ENCODE data around the gene SP1. TPM values are rescaled to one million over a fixed set of nuclear protein-coding genes. Genes with fewer than 3 reads are reported as not detected.
"Not testable (repeated sequence)": the region's sequence is repeated elsewhere in the genome, so short reads cannot be mapped to it uniquely, and the experiment has no call there.

The SP1 gene
- total RNA-seq, 1 experiment from 2014 or later: 81.0 TPM

DNA sequence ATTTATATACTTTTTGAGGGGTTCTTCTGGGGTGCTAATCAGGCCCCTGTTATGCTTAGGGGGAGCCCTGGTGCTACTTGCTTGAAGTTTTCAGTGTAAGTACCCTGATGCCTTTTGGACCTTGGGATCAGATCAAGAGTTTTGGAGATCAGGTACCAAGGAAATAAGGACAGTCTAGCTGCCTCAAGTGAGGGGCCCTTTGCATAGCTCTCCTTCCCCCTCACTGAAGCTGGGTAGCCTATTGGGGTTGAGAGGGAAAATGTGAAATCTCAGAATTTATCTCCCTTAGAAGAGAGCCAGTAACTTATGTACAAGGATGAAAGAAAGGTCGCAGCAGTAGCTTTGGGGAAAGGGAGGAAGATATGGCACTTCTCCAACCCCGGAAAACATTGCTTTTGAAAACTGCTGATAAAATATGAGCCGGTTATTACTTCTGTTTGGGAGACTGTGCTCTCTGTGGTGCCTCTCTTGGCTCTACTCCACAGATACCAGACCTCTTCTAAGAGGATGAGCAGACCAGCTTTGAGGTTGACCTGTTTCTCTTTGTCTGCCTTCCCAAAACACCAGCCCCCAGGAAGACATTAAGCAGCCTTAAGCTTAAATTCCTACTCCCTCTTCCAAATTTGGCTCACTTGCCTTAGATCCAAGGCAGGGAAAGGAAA is 34.9 kb downstream of the SP1 start:
- ChIA-PET POLR2A (no interaction called here), CTCF (interaction anchor here (0.6 kb wide), 1 partner anchor 16 kb away, joined by 4 read pairs; no protein-coding TSS in a partner anchor)
- intact Hi-C loops (cut with micrococcal nuclease; ENCODE audit: unreplicated experiment): no loop called here
- peaks cover 8% of the 10 kb centered on the region for H3K4me1 ChIP-seq (ENCODE audit: control insufficient read depth, insufficient read depth, low read length)
- no peaks in the 10 kb centered on the region for H3K9me3 ChIP-seq (ENCODE audit: control insufficient read depth, insufficient read depth, low read depth, low read length)
- no peak overlapping the region for H3K27ac ChIP-seq (ENCODE audit: low read length)
- DNase-seq (ENCODE audit: low read depth, low spot score) (no peak), ATAC-seq (no peak)
- TF ChIP-seq, protein P1, sequence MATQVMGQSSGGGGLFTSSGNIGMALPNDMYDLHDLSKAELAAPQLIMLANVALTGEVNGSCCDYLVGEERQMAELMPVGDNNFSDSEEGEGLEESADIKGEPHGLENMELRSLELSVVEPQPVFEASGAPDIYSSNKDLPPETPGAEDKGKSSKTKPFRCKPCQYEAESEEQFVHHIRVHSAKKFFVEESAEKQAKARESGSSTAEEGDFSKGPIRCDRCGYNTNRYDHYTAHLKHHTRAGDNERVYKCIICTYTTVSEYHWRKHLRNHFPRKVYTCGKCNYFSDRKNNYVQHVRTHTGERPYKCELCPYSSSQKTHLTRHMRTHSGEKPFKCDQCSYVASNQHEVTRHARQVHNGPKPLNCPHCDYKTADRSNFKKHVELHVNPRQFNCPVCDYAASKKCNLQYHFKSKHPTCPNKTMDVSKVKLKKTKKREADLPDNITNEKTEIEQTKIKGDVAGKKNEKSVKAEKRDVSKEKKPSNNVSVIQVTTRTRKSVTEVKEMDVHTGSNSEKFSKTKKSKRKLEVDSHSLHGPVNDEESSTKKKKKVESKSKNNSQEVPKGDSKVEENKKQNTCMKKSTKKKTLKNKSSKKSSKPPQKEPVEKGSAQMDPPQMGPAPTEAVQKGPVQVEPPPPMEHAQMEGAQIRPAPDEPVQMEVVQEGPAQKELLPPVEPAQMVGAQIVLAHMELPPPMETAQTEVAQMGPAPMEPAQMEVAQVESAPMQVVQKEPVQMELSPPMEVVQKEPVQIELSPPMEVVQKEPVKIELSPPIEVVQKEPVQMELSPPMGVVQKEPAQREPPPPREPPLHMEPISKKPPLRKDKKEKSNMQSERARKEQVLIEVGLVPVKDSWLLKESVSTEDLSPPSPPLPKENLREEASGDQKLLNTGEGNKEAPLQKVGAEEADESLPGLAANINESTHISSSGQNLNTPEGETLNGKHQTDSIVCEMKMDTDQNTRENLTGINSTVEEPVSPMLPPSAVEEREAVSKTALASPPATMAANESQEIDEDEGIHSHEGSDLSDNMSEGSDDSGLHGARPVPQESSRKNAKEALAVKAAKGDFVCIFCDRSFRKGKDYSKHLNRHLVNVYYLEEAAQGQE (IDR thresholded peaks at IDR 0.05; ENCODE audit: insufficient read depth in 1 of 2, low read depth in 2 of 2, low read length in 1 of 2): no peak
- TF ChIP-seq SIN3A (IDR thresholded peaks at IDR 0.05; ENCODE audit: borderline replicate concordance, insufficient read depth, low read depth, low read length): no peak
- no peak for TF ChIP-seq POLR2AphosphoS5 (IDR thresholded peaks at IDR 0.05; ENCODE audit: low read depth, low read length)
- no peak for TF ChIP-seq CTCF (IDR thresholded peaks at IDR 0.05)
- no peak for TF ChIP-seq TCF7L2 (IDR thresholded peaks at IDR 0.05; ENCODE audit: low read depth, low read length)
- no peaks in the 10 kb centered on the region for H3K27me3 ChIP-seq (ENCODE audit: control insufficient read depth, insufficient read depth, low read length)
- H3K4me3 ChIP-seq (ENCODE audit: low read depth in 2 of 2, low read length in 2 of 2): no peak overlapping the region
- H3K36me3 ChIP-seq (ENCODE audit: control insufficient read depth, insufficient read depth, low read length): peaks cover 24% of the 10 kb centered on the region
- in situ Hi-C loops (cut with HindIII; ENCODE audit: low pct_unique_long_range_greater_than_20kb, low sequenced_read_pairs): no loop called here
- BruUV-seq (replicated peaks): no TSS peak

DNA sequence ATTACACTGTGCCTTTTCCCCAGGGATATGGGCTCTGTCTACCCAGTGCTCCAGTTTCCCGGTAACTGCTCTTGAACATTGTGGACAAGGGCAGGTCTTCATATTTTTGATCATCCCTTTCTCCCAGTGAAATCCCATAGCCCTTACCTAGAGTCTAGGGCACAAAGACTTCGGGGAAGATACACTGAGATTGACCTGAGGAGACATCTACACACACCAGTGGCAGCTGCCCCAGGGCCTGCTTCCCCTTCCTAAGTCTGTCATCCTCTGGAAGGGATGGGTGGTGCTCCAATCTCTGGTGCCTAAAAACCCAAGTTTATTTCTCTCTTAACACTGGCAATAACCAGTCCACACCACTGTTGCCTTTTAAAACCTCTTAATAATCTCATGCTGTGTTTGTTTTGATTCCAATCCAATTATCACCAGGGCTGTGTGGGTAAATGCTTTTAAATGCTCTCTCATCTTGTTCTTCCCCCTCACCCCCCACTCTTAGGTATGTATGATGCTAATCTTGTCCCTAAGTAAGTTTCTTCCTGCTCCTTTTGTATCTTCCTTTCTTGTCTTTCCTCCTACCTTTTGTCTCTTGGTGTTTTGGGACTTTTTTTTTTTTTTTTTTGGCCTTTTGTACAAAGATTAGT is 35.9 kb downstream of the SP1 start:
- BruUV-seq (replicated peaks); CTCF ChIA-PET; H3K9me3 ChIP-seq (ENCODE audit: control insufficient read depth, insufficient read depth, low read depth, low read length); H3K4me3 ChIP-seq (ENCODE audit: low read depth in 2 of 2, low read length in 2 of 2); intact Hi-C loops (cut with micrococcal nuclease; ENCODE audit: unreplicated experiment); POLR2A ChIA-PET; H3K27ac ChIP-seq (ENCODE audit: low read length); in situ Hi-C loops (cut with HindIII; ENCODE audit: low pct_unique_long_range_greater_than_20kb, low sequenced_read_pairs); H3K27me3 ChIP-seq (ENCODE audit: control insufficient read depth, insufficient read depth, low read length); DNase-seq (ENCODE audit: low read depth, low spot score): not testable (repeated sequence)
- peaks cover 22% of the 10 kb centered on the region for H3K36me3 ChIP-seq (ENCODE audit: control insufficient read depth, insufficient read depth, low read length)
- peaks cover 16% of the 10 kb centered on the region for H3K4me1 ChIP-seq (ENCODE audit: control insufficient read depth, insufficient read depth, low read length)
- ATAC-seq: peak; percentile 27; the same call in 1 of the 2 replicates

DNA sequence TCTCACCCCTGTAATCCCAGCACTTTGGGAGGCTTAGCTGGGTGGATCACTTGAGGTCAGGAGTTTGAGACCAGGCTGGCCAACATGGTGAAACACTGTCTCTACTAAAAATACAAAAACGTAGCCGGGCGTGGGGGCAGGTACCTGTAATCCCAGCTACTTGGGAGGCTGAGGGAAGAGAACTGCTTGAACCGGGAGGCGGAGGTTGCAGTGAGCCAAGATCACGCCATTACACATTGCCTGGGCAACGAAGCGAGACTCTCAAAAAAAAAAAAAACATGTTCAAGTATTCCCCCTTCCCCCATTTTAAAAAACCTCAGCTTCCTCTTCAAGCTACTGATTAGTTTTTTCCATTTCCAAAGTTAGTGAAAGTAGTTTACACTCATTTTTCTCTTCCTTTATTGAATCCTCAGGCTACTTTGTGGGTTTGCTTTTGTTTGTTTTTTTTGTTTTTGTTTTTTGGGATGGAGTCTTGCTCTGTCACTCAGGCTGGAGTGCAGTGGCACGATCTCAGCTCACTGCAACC is 37.4 kb downstream of the SP1 start:
- POLR2A ChIA-PET; H3K4me3 ChIP-seq (ENCODE audit: low read depth in 2 of 2, low read length in 2 of 2); H3K27ac ChIP-seq (ENCODE audit: low read length); H3K27me3 ChIP-seq (ENCODE audit: control insufficient read depth, insufficient read depth, low read length); in situ Hi-C loops (cut with HindIII; ENCODE audit: low pct_unique_long_range_greater_than_20kb, low sequenced_read_pairs); BruUV-seq (replicated peaks); ATAC-seq; DNase-seq (ENCODE audit: low read depth, low spot score); H3K9me3 ChIP-seq (ENCODE audit: control insufficient read depth, insufficient read depth, low read depth, low read length); intact Hi-C loops (cut with micrococcal nuclease; ENCODE audit: unreplicated experiment): not testable (repeated sequence)
- peaks cover 12% of the 10 kb centered on the region for H3K36me3 ChIP-seq (ENCODE audit: control insufficient read depth, insufficient read depth, low read length)
- TF ChIP-seq POLR2AphosphoS5 (IDR thresholded peaks at IDR 0.05; ENCODE audit: low read depth, low read length): 0 out of 2 replicates have a peak, but pooled peaks have one; percentile 19
- H3K4me1 ChIP-seq (ENCODE audit: control insufficient read depth, insufficient read depth, low read length): peaks cover 16% of the 10 kb centered on the region
- CTCF ChIA-PET: interaction anchor here (1.7 kb wide), 1 partner anchor 65 kb away, joined by 11 read pairs; no protein-coding TSS in a partner anchor
